HG02884 (cell line): ENCODE results near the gene IL6.
"Not testable (repeated sequence)": the region's sequence is repeated elsewhere in the genome, so short reads cannot be mapped to it uniquely, and the experiment has no call there.

Experiments used
- ATAC-seq: cut with Tn5 transposase; IDR thresholded peaks from one replicate; pipeline ENCODE4 v1.9.1; 2021; ENCODE audit warnings: mild to moderate bottlenecking, moderate library complexity; ENCODE audit not compliant: unreplicated experiment

IL6 gene

DNA sequence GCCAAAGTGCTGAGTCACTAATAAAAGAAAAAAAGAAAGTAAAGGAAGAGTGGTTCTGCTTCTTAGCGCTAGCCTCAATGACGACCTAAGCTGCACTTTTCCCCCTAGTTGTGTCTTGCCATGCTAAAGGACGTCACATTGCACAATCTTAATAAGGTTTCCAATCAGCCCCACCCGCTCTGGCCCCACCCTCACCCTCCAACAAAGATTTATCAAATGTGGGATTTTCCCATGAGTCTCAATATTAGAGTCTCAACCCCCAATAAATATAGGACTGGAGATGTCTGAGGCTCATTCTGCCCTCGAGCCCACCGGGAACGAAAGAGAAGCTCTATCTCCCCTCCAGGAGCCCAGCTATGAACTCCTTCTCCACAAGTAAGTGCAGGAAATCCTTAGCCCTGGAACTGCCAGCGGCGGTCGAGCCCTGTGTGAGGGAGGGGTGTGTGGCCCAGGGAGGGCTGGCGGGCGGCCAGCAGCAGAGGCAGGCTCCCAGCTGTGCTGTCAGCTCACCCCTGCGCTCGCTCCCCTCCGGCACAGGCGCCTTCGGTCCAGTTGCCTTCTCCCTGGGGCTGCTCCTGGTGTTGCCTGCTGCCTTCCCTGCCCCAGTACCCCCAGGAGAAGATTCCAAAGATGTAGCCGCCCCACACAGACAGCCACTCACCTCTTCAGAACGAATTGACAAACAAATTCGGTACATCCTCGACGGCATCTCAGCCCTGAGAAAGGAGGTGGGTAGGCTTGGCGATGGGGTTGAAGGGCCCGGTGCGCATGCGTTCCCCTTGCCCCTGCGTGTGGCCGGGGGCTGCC, at the start of gene IL6:
TSS of gene IL6 (plus strand) at position 294 of the 807 bp plus-strand sequence. CDS start at position 357, 63 bp downstream.
- ATAC-seq: no peak

DNA sequence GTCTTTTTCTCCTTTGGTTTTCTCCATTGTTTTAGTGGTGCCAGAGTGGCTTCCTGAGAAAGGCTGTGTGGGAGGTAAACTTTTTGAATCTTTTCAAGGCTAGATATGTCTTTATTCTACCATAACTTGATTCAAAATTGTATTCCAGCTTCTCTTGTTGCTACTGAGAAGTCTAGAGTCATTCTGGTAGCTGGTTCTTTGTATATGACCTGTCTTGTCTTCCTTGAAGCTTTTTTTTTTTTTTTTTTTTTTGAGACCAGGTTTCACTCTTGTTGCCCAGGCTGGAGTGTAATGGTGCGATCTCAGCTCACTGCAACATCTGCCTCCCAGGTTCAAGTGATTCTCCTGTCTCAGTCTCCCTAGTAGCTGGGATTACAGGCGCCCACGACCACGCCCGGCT, 49.7 kb upstream of the IL6 start:
- ATAC-seq: peak; percentile 31

DNA sequence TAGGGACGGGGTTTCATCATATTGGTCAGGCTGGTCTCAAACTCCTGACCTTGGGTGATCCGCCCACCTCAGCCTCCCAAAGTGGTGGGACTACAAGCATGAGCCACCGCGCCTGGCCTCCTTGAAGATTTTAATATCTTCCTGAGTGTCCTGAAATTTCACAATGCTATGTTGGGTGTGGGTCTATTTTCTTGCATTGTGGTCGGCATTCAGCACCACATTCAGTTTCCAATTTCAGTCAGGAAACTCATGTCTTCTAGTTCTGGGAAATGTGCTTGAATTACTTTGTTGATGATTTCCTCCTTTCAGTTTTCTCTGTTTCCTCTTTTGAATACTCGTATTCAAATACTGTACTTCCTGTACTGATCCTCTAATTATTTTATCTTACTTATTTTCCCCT, 49.3 kb upstream of the IL6 start:
- ATAC-seq: no peak

DNA sequence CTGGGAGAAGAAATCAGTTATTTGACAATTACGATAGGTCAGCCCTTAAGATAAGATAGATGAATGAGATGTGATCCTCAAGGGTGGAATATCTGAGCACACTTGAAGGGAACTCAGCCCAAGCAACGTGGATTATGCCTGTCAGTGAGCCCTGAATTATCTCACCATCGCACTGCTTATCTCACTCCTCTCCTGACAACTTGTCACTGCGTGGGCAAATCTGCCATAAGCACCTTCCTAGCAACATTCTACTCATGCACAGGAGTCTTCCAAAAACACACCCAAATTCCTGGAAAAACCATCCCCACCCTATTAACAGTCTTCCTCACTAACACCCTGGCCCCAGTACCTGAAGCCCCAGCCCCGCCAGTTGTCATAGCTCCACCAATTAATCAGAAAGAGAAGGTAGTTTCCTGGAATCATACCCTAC, 46.5 kb upstream of the IL6 start:
- no peak for ATAC-seq

GRCh38 chr7:22681312-22681711, 45.7 kb upstream of the IL6 start:
- no peak for ATAC-seq

DNA sequence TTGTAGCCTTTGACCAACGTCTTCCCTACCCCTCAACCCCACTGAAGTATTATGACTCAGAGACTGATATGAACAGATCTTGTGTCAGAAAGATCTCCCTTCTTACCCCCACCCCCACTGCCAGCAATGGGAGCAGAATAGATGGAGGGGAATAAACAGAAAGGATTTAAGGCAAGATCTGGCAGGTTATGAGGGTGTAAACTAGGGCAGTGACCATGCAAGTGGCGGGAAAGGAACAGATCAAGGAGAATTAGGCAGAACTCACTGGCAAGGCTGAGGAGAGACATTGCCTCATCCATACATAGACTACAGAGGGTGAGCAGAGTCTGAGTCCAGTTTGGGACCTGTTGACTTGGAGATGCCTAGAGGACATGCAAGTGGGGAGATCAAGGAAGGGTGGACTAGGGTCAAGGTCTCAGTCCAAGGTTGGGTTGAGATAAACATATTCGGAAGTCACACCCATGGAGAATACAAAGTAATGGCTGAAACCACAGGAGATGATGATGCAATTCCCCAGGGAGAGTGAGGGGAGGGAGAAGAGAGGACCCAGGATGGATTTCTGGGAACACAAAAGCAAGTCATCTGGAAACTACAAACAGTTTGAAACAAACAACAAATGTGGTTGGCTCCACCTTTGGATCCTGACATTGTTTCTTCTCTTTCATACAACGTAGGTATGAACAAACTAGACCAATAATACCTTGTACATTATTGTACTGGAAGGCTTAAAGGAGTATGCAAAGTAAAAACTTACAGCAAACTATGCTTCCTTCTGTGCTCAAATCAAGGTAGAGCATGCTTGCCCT, 44.9 kb upstream of the IL6 start:
- ATAC-seq: no peak

DNA sequence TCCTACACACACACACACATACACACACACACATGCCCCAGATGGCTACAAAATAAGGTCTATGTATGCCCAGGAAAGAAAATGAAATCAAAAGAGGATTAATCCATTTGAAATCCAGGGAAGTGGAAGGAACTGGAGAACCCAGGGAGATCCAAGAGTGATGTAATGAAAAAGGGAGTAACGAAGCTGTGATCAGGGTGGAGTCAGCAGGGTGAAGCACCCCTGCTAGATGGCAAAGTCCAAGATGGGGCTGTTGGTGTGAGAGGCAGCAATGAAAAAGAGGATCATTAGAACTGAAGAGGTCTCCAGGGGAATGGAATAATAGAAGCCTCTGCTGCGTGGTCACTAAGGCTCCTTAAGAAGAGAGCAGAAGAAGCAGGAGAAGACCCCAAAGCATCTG, 43.6 kb upstream of the IL6 start:
- no peak for ATAC-seq

GRCh38 chr7:22686620-22687019, 40.4 kb upstream of the IL6 start:
- ATAC-seq: no peak

GRCh38 chr7:22688084-22688483, 38.9 kb upstream of the IL6 start:
- no peak for ATAC-seq

DNA sequence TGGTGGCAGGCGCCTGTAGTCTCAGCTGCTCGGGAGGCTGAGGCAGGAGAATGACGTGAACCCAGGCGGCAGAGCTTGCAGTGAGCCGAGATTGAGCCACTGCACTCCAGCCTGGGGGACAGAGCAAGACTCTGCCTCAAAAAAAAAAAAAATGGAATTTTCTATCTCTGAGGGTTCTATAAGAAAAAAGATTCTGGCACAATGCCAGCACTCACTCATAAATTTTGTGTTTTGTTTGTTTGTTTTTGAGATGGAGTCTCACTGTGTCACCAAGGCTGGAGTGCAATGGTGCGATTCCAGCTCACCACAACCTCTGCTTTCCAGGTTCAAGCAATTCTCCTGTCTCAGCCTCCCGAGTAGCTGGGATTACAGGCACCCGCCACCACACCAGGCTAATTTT, 38.1 kb upstream of the IL6 start:
- not testable (repeated sequence) for ATAC-seq

- ATAC-seq: peak; percentile 41
These were observed 32.3 kb upstream of the IL6 start for GRCh38 chr7:22694597-22695207.

DNA sequence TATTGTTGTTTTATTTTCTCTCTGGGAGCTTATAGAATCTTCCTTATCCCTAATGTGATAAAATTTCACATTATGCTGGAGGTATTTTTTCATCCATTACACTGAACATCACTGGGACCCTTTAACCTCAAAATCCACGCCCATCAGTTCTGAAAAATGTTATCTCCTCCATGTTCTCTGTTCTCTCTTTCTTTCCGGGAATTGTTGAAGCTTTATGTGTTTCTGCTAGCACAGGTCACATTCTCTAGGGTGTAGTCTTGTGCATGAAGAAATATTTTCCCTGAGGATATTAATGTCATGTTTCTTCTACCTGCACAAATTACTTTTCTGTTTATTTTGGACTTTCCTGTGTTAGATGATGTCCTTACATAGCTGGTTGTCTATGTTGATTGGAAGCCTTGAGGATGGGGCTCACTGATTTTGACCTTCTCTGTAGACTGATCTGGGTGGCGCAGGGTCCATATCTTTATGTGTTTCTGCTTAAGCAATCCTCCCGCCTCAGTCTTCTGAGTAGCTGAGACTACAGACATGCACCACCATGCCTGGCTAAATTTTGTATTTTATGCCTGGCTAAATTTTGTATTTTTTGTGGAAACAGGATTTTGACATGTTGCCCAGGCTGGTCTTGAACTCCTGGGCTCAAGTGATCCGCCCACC, 31.4 kb upstream of the IL6 start:
- ATAC-seq: no peak

- ATAC-seq: no peak
These were observed 30.3 kb upstream of the IL6 start for GRCh38 chr7:22696541-22697228.

- ATAC-seq: no peak
These were observed 29.6 kb upstream of the IL6 start for GRCh38 chr7:22697322-22697859.

DNA sequence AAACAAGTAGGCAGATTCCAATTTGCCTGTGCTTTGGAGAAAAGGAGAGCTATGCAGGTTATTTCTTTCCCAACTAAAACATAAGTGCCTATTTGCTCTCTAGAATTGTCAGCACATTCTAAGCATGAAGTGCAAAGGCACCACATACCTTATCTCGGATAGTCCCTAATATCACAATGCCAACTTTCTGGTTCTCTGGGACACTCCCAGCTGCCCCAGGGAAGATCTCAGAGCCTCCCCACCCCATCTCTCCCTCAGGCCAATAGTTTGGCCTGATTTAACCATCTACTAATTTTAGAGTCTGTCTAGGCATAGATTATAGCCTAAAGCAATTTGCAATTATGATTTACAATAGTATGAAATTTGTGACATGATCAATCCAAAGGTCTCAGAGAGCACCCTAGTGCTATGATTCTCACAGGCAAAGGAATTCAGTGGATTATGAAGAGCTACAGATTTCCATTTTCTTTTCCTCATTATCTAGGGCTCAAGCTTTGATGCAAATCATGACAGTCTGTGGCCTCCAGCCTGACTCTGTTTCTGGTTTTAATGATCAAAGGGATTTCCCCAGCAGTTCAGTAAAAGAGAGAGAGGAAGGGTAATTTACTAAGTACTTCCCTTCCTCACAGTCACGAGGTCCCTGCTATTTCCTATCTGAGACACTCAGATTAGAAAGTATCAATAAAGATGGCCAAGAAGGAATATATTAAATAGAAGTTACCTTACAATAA, 29.0 kb upstream of the IL6 start:
- peak; percentile 66 for ATAC-seq

DNA sequence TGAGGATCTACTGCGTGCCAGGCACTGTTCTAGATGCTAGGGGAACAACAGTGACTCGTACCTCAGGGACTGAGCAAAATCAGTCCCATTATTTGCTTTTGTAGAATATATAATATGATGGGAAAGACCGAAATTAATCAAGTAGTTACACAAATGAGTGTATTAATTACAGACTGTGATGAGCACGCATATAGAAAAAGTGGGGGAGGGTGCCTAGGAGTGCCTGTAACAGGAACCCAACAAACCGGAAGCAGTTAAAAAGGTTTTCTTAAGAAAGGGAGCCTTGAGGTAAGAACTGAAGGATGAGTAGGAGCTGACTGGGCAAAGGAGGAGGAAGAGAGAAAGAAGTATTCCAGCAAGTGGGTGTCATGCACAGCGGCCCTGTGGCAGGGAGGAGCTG, 28.2 kb upstream of the IL6 start:
- no peak for ATAC-seq

- no peak for ATAC-seq
These were observed 26.4 kb upstream of the IL6 start for GRCh38 chr7:22700559-22701002.

- ATAC-seq: no peak
These were observed 24.5 kb upstream of the IL6 start for GRCh38 chr7:22702516-22702915.

GRCh38 chr7:22703107-22703855, 23.7 kb upstream of the IL6 start:
- not testable (repeated sequence) for ATAC-seq
